ENCODE measurements around the gene SH3PXD2A.

The SH3PXD2A gene

GRCh38 chr10:103855424-103855823 is at the start of gene SH3PXD2A:
TSS of gene SH3PXD2A (minus strand) at chr10:103855576. CDS start at chr10:103855266, 310 bp downstream.
- H3K4me3 ChIP-seq (ENCODE audit: low read depth, low read length) = peak within 1 kb of the TSS; percentile 31
- no peaks in the 10 kb centered on the region for H3K27me3 ChIP-seq (ENCODE audit: control insufficient read depth, insufficient read depth, low read length)
- no peaks in the 10 kb centered on the region for H3K4me1 ChIP-seq
- H3K36me3 ChIP-seq (ENCODE audit: control insufficient read depth, insufficient read depth, low read length) = no peaks in the 10 kb centered on the region
- TF ChIP-seq CTCF (IDR thresholded peaks at IDR 0.05) = no peak
- H3K79me2 ChIP-seq = no peaks in the 10 kb centered on the region
- no peak within 1 kb of the TSS for H3K9ac ChIP-seq
- no peak within 1 kb of the TSS for H3K27ac ChIP-seq
- H3K4me2 ChIP-seq (ENCODE audit: low read length) = peak within 1 kb of the TSS; percentile 59
- no peaks in the 10 kb centered on the region for H3K9me3 ChIP-seq (ENCODE audit: control insufficient read depth, low read length)
- H2AFZ ChIP-seq = peak within 1 kb of the TSS; percentile 16

GRCh38 chr10:103901299-103901698 is 45.9 kb upstream of the SH3PXD2A start:
- Histone ChIP-seq H3K36me3 (ENCODE audit: control insufficient read depth, insufficient read depth, low read length) (no peaks in the 10 kb centered on the region), H2AFZ (no peak overlapping the region), H3K4me2 (ENCODE audit: low read length) (no peak overlapping the region), H3K4me3 (ENCODE audit: low read depth, low read length) (no peak overlapping the region), H3K9me3 (ENCODE audit: control insufficient read depth, low read length) (no peaks in the 10 kb centered on the region), H3K79me2 (no peaks in the 10 kb centered on the region), H3K27ac (no peak overlapping the region), H3K4me1 (no peaks in the 10 kb centered on the region), H3K9ac (no peak overlapping the region), H3K27me3 (ENCODE audit: control insufficient read depth, insufficient read depth, low read length) (no peaks in the 10 kb centered on the region)
- no peak for TF ChIP-seq CTCF (IDR thresholded peaks at IDR 0.05)

GRCh38 chr10:103899312-103899711 is 43.9 kb upstream of the SH3PXD2A start:
- H3K36me3 ChIP-seq (ENCODE audit: control insufficient read depth, insufficient read depth, low read length) = no peaks in the 10 kb centered on the region
- no peak overlapping the region for H3K27ac ChIP-seq
- no peak overlapping the region for H3K9ac ChIP-seq
- no peaks in the 10 kb centered on the region for H3K79me2 ChIP-seq
- H3K27me3 ChIP-seq (ENCODE audit: control insufficient read depth, insufficient read depth, low read length) = no peaks in the 10 kb centered on the region
- H3K4me1 ChIP-seq = peaks cover 19% of the 10 kb centered on the region
- H3K4me3 ChIP-seq (ENCODE audit: low read depth, low read length) = no peak overlapping the region
- H3K9me3 ChIP-seq (ENCODE audit: control insufficient read depth, low read length) = no peaks in the 10 kb centered on the region
- TF ChIP-seq CTCF (IDR thresholded peaks at IDR 0.05) = no peak
- H2AFZ ChIP-seq = no peak overlapping the region
- H3K4me2 ChIP-seq (ENCODE audit: low read length) = no peak overlapping the region

GRCh38 chr10:103897241-103897774 is 41.9 kb upstream of the SH3PXD2A start:
- H3K9me3 ChIP-seq (ENCODE audit: control insufficient read depth, low read length) = no peaks in the 10 kb centered on the region
- no peaks in the 10 kb centered on the region for H3K27me3 ChIP-seq (ENCODE audit: control insufficient read depth, insufficient read depth, low read length)
- no peak overlapping the region for H3K9ac ChIP-seq
- TF ChIP-seq CTCF (IDR thresholded peaks at IDR 0.05) = no peak
- no peak overlapping the region for H3K27ac ChIP-seq
- no peak overlapping the region for H2AFZ ChIP-seq
- no peak overlapping the region for H3K4me3 ChIP-seq (ENCODE audit: low read depth, low read length)
- H3K36me3 ChIP-seq (ENCODE audit: control insufficient read depth, insufficient read depth, low read length) = no peaks in the 10 kb centered on the region
- peaks cover 27% of the 10 kb centered on the region for H3K4me1 ChIP-seq
- H3K4me2 ChIP-seq (ENCODE audit: low read length) = no peak overlapping the region
- H3K79me2 ChIP-seq = no peaks in the 10 kb centered on the region

- H3K9me3 ChIP-seq (ENCODE audit: control insufficient read depth, low read length) = no peaks in the 10 kb centered on the region
- no peak overlapping the region for H3K9ac ChIP-seq
- H3K36me3 ChIP-seq (ENCODE audit: control insufficient read depth, insufficient read depth, low read length) = no peaks in the 10 kb centered on the region
- H3K27me3 ChIP-seq (ENCODE audit: control insufficient read depth, insufficient read depth, low read length) = no peaks in the 10 kb centered on the region
- no peak overlapping the region for H3K4me3 ChIP-seq (ENCODE audit: low read depth, low read length)
- no peaks in the 10 kb centered on the region for H3K79me2 ChIP-seq
- no peak overlapping the region for H3K4me2 ChIP-seq (ENCODE audit: low read length)
- H3K4me1 ChIP-seq = peaks cover 31% of the 10 kb centered on the region
- TF ChIP-seq CTCF (IDR thresholded peaks at IDR 0.05) = no peak
- no peak overlapping the region for H2AFZ ChIP-seq
- H3K27ac ChIP-seq = peak overlapping the region; percentile 68
Measured at GRCh38 chr10:103896225-103896624, 40.8 kb upstream of the SH3PXD2A start.

Measured in parathyroid adenoma (tissue), 2 donors.